ENCODE data around the gene EIF4G3. TPM values are rescaled to one million over a fixed set of nuclear protein-coding genes. Genes with fewer than 3 reads are reported as not detected.
A peak's percentile ranks its signal among the peaks of the same experiment; 100 is the strongest.

The EIF4G3 gene
- total RNA-seq, 1 experiment from 2014 or later = 87.6 TPM

DNA sequence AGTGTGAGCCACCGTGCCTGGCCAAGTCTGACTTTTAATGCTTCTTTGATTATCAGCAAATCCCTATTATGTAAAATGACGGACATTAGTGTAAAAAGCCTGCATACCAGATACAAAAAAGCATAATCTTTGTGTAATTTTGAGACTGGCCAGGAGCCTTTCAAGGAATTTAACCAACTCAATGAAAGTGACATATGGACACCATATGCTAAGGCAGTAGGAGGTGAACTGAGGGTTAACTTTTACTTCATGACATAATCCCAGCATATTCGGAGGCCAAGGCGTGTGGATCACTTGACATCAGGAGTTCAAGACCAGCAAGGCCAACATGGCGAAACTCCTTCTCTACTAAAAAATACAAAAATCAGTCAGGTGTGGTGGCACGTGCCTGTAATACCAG is 94.6 kb downstream of the EIF4G3 start:
- intact Hi-C loops (cut with micrococcal nuclease) = no loop called here
- POLR2A ChIA-PET = interaction anchor here (0.6 kb wide), 1 partner anchor 20 kb away, joined by 3 read pairs; no protein-coding TSS in a partner anchor
- peaks cover 13% of the 10 kb centered on the region for H3K4me1 Mint-ChIP-seq (ENCODE audit: insufficient read depth, unreplicated experiment)

DNA sequence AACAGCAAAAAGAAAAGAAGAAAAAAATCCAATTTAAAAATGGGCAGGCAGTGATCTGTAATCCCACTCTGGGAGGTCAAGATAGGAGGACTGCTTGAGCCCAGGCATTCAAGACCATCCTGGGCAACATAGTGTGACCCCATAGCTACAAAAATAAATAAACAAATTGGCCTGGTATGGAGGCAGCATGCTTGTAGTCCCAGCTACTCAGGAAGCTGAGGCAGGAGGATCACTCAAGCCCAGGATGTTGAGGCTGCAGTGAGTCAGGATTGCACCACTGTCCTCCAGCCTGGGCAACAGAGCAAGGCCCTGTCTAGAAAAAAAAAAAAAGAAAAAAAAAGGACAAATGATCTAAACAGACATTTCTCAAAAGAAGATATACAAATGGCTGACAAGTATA is 99.6 kb downstream of the EIF4G3 start:
- Mint-ChIP-seq H3K27me3 (ENCODE audit: insufficient read depth, unreplicated experiment) (no peaks in the 10 kb centered on the region), H3K36me3 (ENCODE audit: insufficient read depth, unreplicated experiment) (peaks cover 31% of the 10 kb centered on the region), H3K9me3 (ENCODE audit: unreplicated experiment) (no peaks in the 10 kb centered on the region), H3K27ac (ENCODE audit: low read depth, unreplicated experiment) (peak overlapping the region; percentile 81), H3K4me1 (ENCODE audit: insufficient read depth, unreplicated experiment) (peaks cover 13% of the 10 kb centered on the region), H3K4me3 (ENCODE audit: unreplicated experiment) (no peak overlapping the region)
- intact Hi-C loops (cut with micrococcal nuclease) = no loop called here
- TF ChIP-seq, protein P1, sequence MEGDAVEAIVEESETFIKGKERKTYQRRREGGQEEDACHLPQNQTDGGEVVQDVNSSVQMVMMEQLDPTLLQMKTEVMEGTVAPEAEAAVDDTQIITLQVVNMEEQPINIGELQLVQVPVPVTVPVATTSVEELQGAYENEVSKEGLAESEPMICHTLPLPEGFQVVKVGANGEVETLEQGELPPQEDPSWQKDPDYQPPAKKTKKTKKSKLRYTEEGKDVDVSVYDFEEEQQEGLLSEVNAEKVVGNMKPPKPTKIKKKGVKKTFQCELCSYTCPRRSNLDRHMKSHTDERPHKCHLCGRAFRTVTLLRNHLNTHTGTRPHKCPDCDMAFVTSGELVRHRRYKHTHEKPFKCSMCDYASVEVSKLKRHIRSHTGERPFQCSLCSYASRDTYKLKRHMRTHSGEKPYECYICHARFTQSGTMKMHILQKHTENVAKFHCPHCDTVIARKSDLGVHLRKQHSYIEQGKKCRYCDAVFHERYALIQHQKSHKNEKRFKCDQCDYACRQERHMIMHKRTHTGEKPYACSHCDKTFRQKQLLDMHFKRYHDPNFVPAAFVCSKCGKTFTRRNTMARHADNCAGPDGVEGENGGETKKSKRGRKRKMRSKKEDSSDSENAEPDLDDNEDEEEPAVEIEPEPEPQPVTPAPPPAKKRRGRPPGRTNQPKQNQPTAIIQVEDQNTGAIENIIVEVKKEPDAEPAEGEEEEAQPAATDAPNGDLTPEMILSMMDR (IDR thresholded peaks at IDR 0.05; ENCODE audit: unreplicated experiment) = no peak
- DNase-seq (ENCODE audit: unreplicated experiment) = peak; percentile 67
- ChIA-PET POLR2A (interaction anchor here (0.6 kb wide), 1 partner anchor 13 kb away, joined by 3 read pairs; no protein-coding TSS in a partner anchor), CTCF (interaction anchor here (0.6 kb wide), 1 partner anchor 456 kb away, joined by 3 read pairs; no protein-coding TSS in a partner anchor)
- no TSS peak for BruUV-seq (replicated peaks)

More for the DNA sequence above, 94.6 kb downstream of the EIF4G3 start:
- Mint-ChIP-seq H3K4me3 (ENCODE audit: unreplicated experiment) (no peak overlapping the region), H3K27ac (ENCODE audit: low read depth, unreplicated experiment) (no peak overlapping the region), H3K27me3 (ENCODE audit: insufficient read depth, unreplicated experiment) (no peaks in the 10 kb centered on the region), H3K36me3 (ENCODE audit: insufficient read depth, unreplicated experiment) (peaks cover 49% of the 10 kb centered on the region), H3K9me3 (ENCODE audit: unreplicated experiment) (no peaks in the 10 kb centered on the region)
- no peak for DNase-seq (ENCODE audit: unreplicated experiment)
- TF ChIP-seq, protein P1 (IDR thresholded peaks at IDR 0.05; ENCODE audit: unreplicated experiment) = no peak
- CTCF ChIA-PET = interaction anchor here (0.7 kb wide), 1 partner anchor 178 kb away, joined by 3 read pairs; no protein-coding TSS in a partner anchor
- no TSS peak for BruUV-seq (replicated peaks)

DNA sequence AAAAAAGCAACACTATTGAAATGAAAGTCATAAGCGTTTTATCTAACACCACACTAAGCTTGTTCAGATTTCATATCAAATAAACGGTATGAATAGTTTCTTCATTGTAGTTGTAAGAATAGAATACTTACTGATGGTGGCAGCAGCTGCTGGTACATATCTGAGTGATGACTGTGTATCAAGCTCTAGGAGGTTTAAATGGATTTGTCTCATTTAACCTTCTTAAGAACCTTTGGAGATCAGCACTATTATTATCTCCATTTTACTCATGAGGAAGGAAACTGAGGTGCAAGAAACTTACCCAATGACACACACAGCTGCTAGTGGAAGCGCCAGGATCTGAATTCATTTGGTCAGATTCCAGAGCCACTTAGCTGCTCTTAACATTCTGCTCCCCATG is 104.0 kb downstream of the EIF4G3 start:
- BruUV-seq (replicated peaks) = no TSS peak
- peaks cover 13% of the 10 kb centered on the region for H3K4me1 Mint-ChIP-seq (ENCODE audit: insufficient read depth, unreplicated experiment)

DNA sequence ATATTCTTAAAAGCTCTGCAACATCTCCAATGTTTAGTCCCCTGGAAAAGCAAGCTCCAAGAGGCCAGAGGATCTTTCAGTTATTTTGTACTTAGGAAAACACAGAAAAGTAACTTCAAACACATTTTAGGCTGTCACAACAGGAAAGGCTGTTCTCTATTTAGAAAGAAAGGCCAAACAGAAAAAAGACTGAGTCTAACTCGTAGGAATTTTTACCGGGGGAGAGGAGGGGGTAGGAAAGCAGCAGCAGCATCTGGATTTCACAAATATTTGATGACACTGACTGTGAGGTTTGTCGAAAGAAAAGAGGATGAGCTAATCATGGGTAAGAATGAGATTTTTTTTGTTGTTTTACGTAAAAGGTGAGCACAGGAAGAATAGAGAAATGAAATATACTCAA is 107.1 kb downstream of the EIF4G3 start:
- H3K4me3 Mint-ChIP-seq (ENCODE audit: unreplicated experiment) = no peak overlapping the region
- ChIA-PET POLR2A (interaction anchor here (0.6 to 1.2 kb wide), 2 partner anchors 20 to 183 kb away, joined by 3 read pairs; no protein-coding TSS in a partner anchor), CTCF (interaction anchor here (0.6 to 0.9 kb wide), 2 partner anchors 11 to 25 kb away, joined by 3 read pairs; no protein-coding TSS in a partner anchor)
- DNase-seq (ENCODE audit: unreplicated experiment) = no peak
- intact Hi-C loops (cut with micrococcal nuclease) = no loop called here
- peaks cover 11% of the 10 kb centered on the region for H3K36me3 Mint-ChIP-seq (ENCODE audit: insufficient read depth, unreplicated experiment)
- no peak overlapping the region for H3K27ac Mint-ChIP-seq (ENCODE audit: low read depth, unreplicated experiment)
- no peaks in the 10 kb centered on the region for H3K9me3 Mint-ChIP-seq (ENCODE audit: unreplicated experiment)
- no peaks in the 10 kb centered on the region for H3K4me1 Mint-ChIP-seq (ENCODE audit: insufficient read depth, unreplicated experiment)
- TF ChIP-seq, protein P1 (IDR thresholded peaks at IDR 0.05; ENCODE audit: unreplicated experiment) = no peak
- BruUV-seq (replicated peaks) = no TSS peak
- no peaks in the 10 kb centered on the region for H3K27me3 Mint-ChIP-seq (ENCODE audit: insufficient read depth, unreplicated experiment)

More for the DNA sequence above, 104.0 kb downstream of the EIF4G3 start:
- intact Hi-C loops (cut with micrococcal nuclease) = no loop called here
- ChIA-PET POLR2A (interaction anchor here (0.8 to 1.0 kb wide), 2 partner anchors 16 to 50 kb away, joined by 3 read pairs; no protein-coding TSS in a partner anchor), CTCF (interaction anchor here (0.5 to 1.4 kb wide), 2 partner anchors 23 to 109 kb away, joined by 3 read pairs; no protein-coding TSS in a partner anchor)
- Mint-ChIP-seq H3K27me3 (ENCODE audit: insufficient read depth, unreplicated experiment) (no peaks in the 10 kb centered on the region), H3K9me3 (ENCODE audit: unreplicated experiment) (no peaks in the 10 kb centered on the region), H3K27ac (ENCODE audit: low read depth, unreplicated experiment) (no peak overlapping the region), H3K36me3 (ENCODE audit: insufficient read depth, unreplicated experiment) (peaks cover 30% of the 10 kb centered on the region), H3K4me3 (ENCODE audit: unreplicated experiment) (no peak overlapping the region)
- no peak for DNase-seq (ENCODE audit: unreplicated experiment)
- TF ChIP-seq, protein P1 (IDR thresholded peaks at IDR 0.05; ENCODE audit: unreplicated experiment) = no peak

Measured in MCF 10A (cell line).